Measurements from ENCODE around the gene RNF223.
"Not testable (repeated sequence)": the region's sequence is repeated elsewhere in the genome, so short reads cannot be mapped to it uniquely, and the experiment has no call there.

The RNF223 gene

GRCh38 chr1:1041873-1042272 lies 32.2 kb downstream of the RNF223 start:
- no peak for DNase-seq

- no peak for DNase-seq
These were observed 33.0 kb downstream of the RNF223 start for GRCh38 chr1:1041092-1041523.

GRCh38 chr1:1040004-1040991 lies 33.8 kb downstream of the RNF223 start:
- DNase-seq = peak; percentile 44 to 93

- no peak for DNase-seq
These were observed 34.8 kb downstream of the RNF223 start for GRCh38 chr1:1039145-1039910.

- DNase-seq = no peak
These were observed 35.4 kb downstream of the RNF223 start for GRCh38 chr1:1038694-1039093.

- no peak for DNase-seq
These were observed 36.5 kb downstream of the RNF223 start for GRCh38 chr1:1037366-1038327.

GRCh38 chr1:1035291-1035943 lies 38.7 kb downstream of the RNF223 start:
- no peak for DNase-seq

- DNase-seq = peak in 1 of 2 experiments; percentile 73
These were observed 39.7 kb downstream of the RNF223 start for GRCh38 chr1:1034439-1034781.

- DNase-seq = peak in 1 of 2 experiments; percentile 78
These were observed 40.2 kb downstream of the RNF223 start for GRCh38 chr1:1033731-1034438.

- peak; percentile 88 to 98 for DNase-seq
These were observed 41.0 kb downstream of the RNF223 start for GRCh38 chr1:1033009-1033587.

GRCh38 chr1:1032424-1032823 lies 41.7 kb downstream of the RNF223 start:
- peak in 1 of 2 experiments; percentile 41 for DNase-seq

- no peak for DNase-seq
These were observed 42.4 kb downstream of the RNF223 start for GRCh38 chr1:1031659-1032235.

- not testable (repeated sequence) for DNase-seq
These were observed 43.0 kb downstream of the RNF223 start for GRCh38 chr1:1030867-1031658.

- no peak for DNase-seq
These were observed 46.3 kb downstream of the RNF223 start for GRCh38 chr1:1027791-1028190.

- no peak for DNase-seq
These were observed 47.3 kb downstream of the RNF223 start for GRCh38 chr1:1026599-1027413.

- no peak for DNase-seq
These were observed 48.4 kb downstream of the RNF223 start for GRCh38 chr1:1025730-1026129.

- DNase-seq = no peak
These were observed 49.1 kb downstream of the RNF223 start for GRCh38 chr1:1024771-1025699.

All from NCI-H526 (cell line).